Keratinocyte (primary cell): Measurements from ENCODE around the gene U2SURP.

ENCODE experiments used
- CTCF ChIP-seq, 3 experiments: IDR thresholded peaks in 1 of 3; conservative IDR thresholded peaks in 1 of 3; optimal IDR thresholded peaks in 1 of 3; 2 replicates in 2 of 3; 3 replicates in 1 of 3; pipeline versions ENCODE3 to v1.5.1; 2011; ENCODE audit warnings: low read length in 3 of 3, mild to moderate bottlenecking in 3 of 3, moderate library complexity in 2 of 3, control low read depth in 1 of 3, inconsistent platforms in 1 of 3; ENCODE audit not compliant: insufficient read depth in 2 of 3; ENCODE audit errors: extremely low read depth in 1 of 3
- EZH2 ChIP-seq: IDR thresholded peaks from one replicate; pipeline ENCODE4 v1.6.1; 2012; ENCODE audit warnings: inconsistent platforms, mild to moderate bottlenecking, low read length, moderate library complexity

GRCh38 chr3:143089965-143090364 lies 88.6 kb downstream of the U2SURP start:
- TF ChIP-seq EZH2 (no peak), CTCF (optimal IDR thresholded peaks at IDR 0.05 in 1 of 3, IDR thresholded peaks at IDR 0.05 in 1 of 3, conservative IDR thresholded peaks at IDR 0.05 in 1 of 3; ENCODE audit: extremely low read depth in 1 of 3, insufficient read depth in 2 of 3, low read length in 3 of 3) (no peak)
